ENCODE data around the gene AARS2. TPM values are rescaled to one million over a fixed set of nuclear protein-coding genes. Genes with fewer than 3 reads are reported as not detected.

Gene AARS2
- total and polyA plus RNA-seq, 9 of the 15 experiments (the other 6 are each of a cell fraction or from before 2014, with no cell fraction given), result 0.97 to 34.0 (median 18.3) TPM

DNA sequence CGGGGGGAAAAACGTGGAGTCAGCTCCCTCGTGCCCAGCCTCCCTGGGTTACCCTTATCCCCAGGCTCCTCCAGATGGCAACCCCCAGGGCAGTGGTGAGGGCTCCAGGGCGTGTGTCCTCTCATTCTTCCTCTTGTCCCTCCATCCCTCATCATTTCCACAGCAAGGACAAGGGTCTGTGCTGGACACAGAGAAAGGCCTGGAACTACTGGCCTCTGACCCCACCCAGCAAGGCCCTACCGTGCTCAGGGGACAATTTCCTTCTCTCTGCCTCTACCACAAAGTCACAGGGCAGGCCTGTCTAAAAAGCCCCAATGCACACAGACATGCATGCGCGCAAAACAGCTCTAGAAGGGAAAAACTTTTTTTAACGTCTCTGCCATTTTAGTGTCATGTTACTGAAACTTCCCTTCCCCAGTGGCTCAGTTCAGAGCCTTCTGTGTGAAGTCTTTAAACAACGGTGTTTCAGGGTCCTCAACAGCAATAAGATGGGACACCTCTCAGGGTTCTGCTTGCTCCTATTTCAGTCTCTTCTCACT, 54.8 kb downstream of the AARS2 start:
- Histone ChIP-seq H3K27me3 (ENCODE audit: control insufficient read depth in 2 of 2, insufficient read depth in 2 of 2, low read length in 2 of 2) (no peaks in the 10 kb centered on the region), H3K9me3 (replicated peaks; ENCODE audit: control insufficient read depth, insufficient read depth, low read depth, low read length) (no peaks in the 10 kb centered on the region), H3K79me2 (ENCODE audit: control insufficient read depth, insufficient read depth, low read length) (peaks cover 24% of the 10 kb centered on the region), H3K4me2 (ENCODE audit: insufficient read depth, low read length) (no peak overlapping the region; the same call in 1 of the 2 replicates), H4K20me1 (replicated peaks; ENCODE audit: control insufficient read depth, insufficient read depth, low read length) (peaks cover 32% of the 10 kb centered on the region), H3K9me1 (ENCODE audit: control insufficient read depth, insufficient read depth, low read length) (peaks cover 15% of the 10 kb centered on the region), H3K4me3 (no peak overlapping the region), H3K27ac (ENCODE audit: extremely low read depth, low read depth, low read length) (peak overlapping the region; percentile 93), H3K36me3 (ENCODE audit: control insufficient read depth, insufficient read depth, low read length) (peaks cover 75% of the 10 kb centered on the region), H3K4me1 (replicated peaks in 1 of 2; ENCODE audit: control insufficient read depth in 2 of 2, insufficient read depth in 2 of 2, low read length in 2 of 2) (peaks cover 36 to 53% of the 10 kb centered on the region in 2 experiments; a peak in 4 of 5 replicates), H2AFZ (ENCODE audit: low read depth, low read length) (peak overlapping the region; percentile 94), H3K9ac (ENCODE audit: insufficient read depth in 1 of 2, low read depth in 2 of 2, low read length in 2 of 2) (peak overlapping the region; percentile 85 to 93; a peak in 3 of 4 replicates)
- CTCF ChIA-PET (ENCODE audit: low intra/inter-chr PET ratio), result interaction anchor here (0.7 to 1.5 kb wide), 2 partner anchors 85 to 86 kb away, joined by 3 to 7 read pairs; no protein-coding TSS in a partner anchor
- in situ Hi-C loops (cut with MboI), result no loop called here
- no TSS peak for BruUV-seq (replicated peaks)
- 69% methylated on average over 9 of the region's 9 CpGs for WGBS (ENCODE audit: insufficient coverage, low coverage, missing lambda C conversion rate)
- FAIRE-seq, result no peak
- POLR2A ChIA-PET, result interaction anchor here (1.0 kb wide), 1 partner anchor 11 kb away, joined by 9 read pairs; no protein-coding TSS in a partner anchor
- ATAC-seq, result no peak
- DNase-seq (ENCODE audit: extremely low read depth in 1 of 4, low spot score in 3 of 4), result no peak
- intact Hi-C loops (cut with micrococcal nuclease), result no loop called here
- TF ChIP-seq ZNF232 (CRISPR knock-in tag; IDR thresholded peaks at IDR 0.05) (0 out of 2 replicates have a peak, but pooled peaks have one; percentile 8), FOXA1 (IDR thresholded peaks at IDR 0.05; ENCODE audit: borderline replicate concordance) (no peak)

DNA sequence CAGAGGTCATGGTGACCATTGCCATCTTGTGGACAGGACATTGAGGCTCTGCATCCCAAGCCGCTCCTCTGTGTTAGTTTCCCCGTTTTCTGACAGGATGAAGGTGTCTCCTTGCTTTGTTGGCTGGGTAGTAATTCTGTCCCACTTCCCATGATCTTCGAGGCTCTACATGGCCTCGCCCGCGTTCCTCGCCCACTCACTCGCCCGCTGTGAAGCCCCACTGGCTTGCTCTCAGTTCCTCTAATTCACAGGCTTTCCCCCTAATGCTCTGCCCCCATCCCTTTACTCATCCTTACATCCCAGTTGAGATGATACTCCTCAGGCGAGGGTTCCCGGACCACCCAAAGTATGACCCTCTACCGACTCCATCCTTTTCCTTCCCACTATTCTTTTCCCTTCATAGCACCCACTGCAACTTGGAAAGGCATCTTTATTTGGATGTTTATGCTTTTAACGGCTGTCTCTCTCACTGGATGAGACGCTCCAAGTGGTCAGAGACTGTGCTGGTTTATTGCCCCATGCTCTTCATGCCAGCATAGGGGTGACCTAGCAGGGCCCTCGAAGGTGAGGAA, 55.3 kb downstream of the AARS2 start:
- H3K79me2 ChIP-seq (ENCODE audit: control insufficient read depth, insufficient read depth, low read length), result peaks cover 24% of the 10 kb centered on the region
- in situ Hi-C loops (cut with MboI), result no loop called here
- ATAC-seq, result no peak
- TF ChIP-seq MYC (IDR thresholded peaks at IDR 0.05; ENCODE audit: low read depth, low read length) (no peak), MYC (CRISPR knock-in tag; IDR thresholded peaks at IDR 0.05; ENCODE audit: borderline replicate concordance, low read depth) (no peak), ZNF175 (CRISPR knock-in tag; IDR thresholded peaks at IDR 0.05; ENCODE audit: low read depth) (peak; percentile 15; the same call in 1 of the 2 replicates), NR2F6 (CRISPR knock-in tag; IDR thresholded peaks at IDR 0.05) (no peak), TCF7 (IDR thresholded peaks at IDR 0.05; ENCODE audit: borderline replicate concordance) (no peak), HLTF (IDR thresholded peaks at IDR 0.05) (no peak), RNF2 (IDR thresholded peaks at IDR 0.05) (no peak), NR2C2 (CRISPR knock-in tag; IDR thresholded peaks at IDR 0.05) (no peak), NR2C2 (tag; IDR thresholded peaks at IDR 0.05) (peak; percentile 87)
- TF ChIP-seq, protein P1, sequence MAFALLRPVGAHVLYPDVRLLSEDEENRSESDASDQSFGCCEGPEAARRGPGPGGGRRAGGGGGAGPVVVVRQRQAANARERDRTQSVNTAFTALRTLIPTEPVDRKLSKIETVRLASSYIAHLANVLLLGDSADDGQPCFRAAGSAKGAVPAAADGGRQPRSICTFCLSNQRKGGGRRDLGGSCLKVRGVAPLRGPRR (CRISPR knock-in tag; IDR thresholded peaks at IDR 0.05), result no peak
- TF ChIP-seq, protein P2, sequence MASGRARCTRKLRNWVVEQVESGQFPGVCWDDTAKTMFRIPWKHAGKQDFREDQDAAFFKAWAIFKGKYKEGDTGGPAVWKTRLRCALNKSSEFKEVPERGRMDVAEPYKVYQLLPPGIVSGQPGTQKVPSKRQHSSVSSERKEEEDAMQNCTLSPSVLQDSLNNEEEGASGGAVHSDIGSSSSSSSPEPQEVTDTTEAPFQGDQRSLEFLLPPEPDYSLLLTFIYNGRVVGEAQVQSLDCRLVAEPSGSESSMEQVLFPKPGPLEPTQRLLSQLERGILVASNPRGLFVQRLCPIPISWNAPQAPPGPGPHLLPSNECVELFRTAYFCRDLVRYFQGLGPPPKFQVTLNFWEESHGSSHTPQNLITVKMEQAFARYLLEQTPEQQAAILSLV (tag; IDR thresholded peaks at IDR 0.05), result no peak

More for the DNA sequence above, 55.3 kb downstream of the AARS2 start:
- Histone ChIP-seq H4K20me1 (replicated peaks; ENCODE audit: control insufficient read depth, insufficient read depth, low read length) (peaks cover 38% of the 10 kb centered on the region), H3K36me3 (ENCODE audit: control insufficient read depth, insufficient read depth, low read length) (peaks cover 78% of the 10 kb centered on the region), H3K4me2 (ENCODE audit: insufficient read depth, low read length) (peak overlapping the region; percentile 89), H3K9me3 (replicated peaks; ENCODE audit: control insufficient read depth, insufficient read depth, low read depth, low read length) (no peaks in the 10 kb centered on the region), H3K9ac (ENCODE audit: insufficient read depth in 1 of 2, low read depth in 2 of 2, low read length in 2 of 2) (peak overlapping the region; percentile 85 to 93), H3K4me3 (peak overlapping the region; percentile 81), H3K27ac (ENCODE audit: extremely low read depth, low read depth, low read length) (peak overlapping the region; percentile 93), H3K27me3 (ENCODE audit: control insufficient read depth in 2 of 2, insufficient read depth in 2 of 2, low read length in 2 of 2) (no peaks in the 10 kb centered on the region), H3K4me1 (replicated peaks in 1 of 2; ENCODE audit: control insufficient read depth in 2 of 2, insufficient read depth in 2 of 2, low read length in 2 of 2) (peaks cover 31 to 48% of the 10 kb centered on the region in 2 experiments; a peak in 4 of 5 replicates), H3K9me1 (ENCODE audit: control insufficient read depth, insufficient read depth, low read length) (peaks cover 19% of the 10 kb centered on the region), H2AFZ (ENCODE audit: low read depth, low read length) (peak overlapping the region; percentile 94)
- POLR2A ChIA-PET, result interaction anchor here (1.0 to 3.2 kb wide), 3 partner anchors 10 to 44 kb away, joined by 6 to 144 read pairs (median 9); partner anchors contain the start of gene HSP90AB1
- BruUV-seq (replicated peaks), result no TSS peak
- peak; percentile 51 for FAIRE-seq
- WGBS (ENCODE audit: insufficient coverage, low coverage, missing lambda C conversion rate), result 41% methylated on average over 15 of the region's 15 CpGs
- CTCF ChIA-PET (ENCODE audit: low intra/inter-chr PET ratio), result interaction anchor here (0.6 to 1.5 kb wide), 4 partner anchors 85 to 908 kb away, joined by 3 to 7 read pairs (median 4); no protein-coding TSS in a partner anchor
- intact Hi-C loops (cut with micrococcal nuclease), result no loop called here
- no peak for DNase-seq (ENCODE audit: extremely low read depth in 1 of 4, low spot score in 3 of 4)
